GM12865 (cell line): ENCODE measurements around the gene CFLAR.
"Not testable (repeated sequence)": the region's sequence is repeated elsewhere in the genome, so short reads cannot be mapped to it uniquely, and the experiment has no call there.

Experiments used
- DNase-seq: peaks from one replicate; pipeline ENCODE4 v3.0.0; 2010; ENCODE audit warnings: low read depth
- H3K4me3 ChIP-seq: 2 replicates; pipeline ENCODE4 v1.5.1; 2011; ENCODE audit warnings: mild to moderate bottlenecking, low read depth, low read length, control low read depth
- CTCF ChIP-seq: IDR thresholded peaks from 2 replicates; pipeline ENCODE4 v1.5.1; 2011; ENCODE audit warnings: low read length, control low read depth, low read depth, inconsistent platforms; ENCODE audit not compliant: insufficient read depth; ENCODE audit errors: missing control alignments

Gene CFLAR

DNA sequence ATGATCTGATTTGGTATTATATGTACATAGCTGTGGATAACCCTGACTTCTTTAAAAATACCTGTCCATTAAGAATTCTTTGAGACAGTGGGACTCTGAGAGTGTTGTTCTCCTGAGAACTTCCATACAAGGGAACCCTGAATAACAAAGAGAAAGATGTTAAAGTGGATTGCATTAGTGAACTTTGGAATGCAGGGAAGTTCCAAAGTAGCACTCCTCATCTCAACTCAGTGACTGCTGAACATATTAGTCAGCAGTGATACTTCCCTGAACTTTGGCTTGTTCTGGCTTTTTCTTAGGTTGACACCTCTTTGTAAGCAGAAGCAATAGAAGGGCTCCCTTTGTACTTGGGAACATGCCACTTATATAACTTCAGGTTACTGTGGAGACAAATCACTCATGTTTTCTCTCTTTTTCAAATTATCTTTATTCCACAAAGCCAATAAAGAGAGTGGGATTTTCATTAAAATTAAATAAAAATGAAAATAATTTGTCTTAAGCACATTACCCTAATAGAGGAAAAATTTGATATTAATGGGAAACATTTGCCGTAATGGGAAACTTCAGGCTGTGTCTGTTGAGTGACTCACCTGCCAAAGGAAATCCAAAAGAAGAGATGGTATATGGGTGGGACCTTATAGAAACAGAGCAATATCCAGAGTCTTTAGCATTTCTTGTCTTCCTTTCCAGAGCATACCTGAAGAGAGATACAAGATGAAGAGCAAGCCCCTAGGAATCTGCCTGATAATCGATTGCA lies 33.3 kb downstream of the CFLAR start:
- no peak for TF ChIP-seq CTCF
- no peak overlapping the region for H3K4me3 ChIP-seq
- no peak for DNase-seq

- not testable (repeated sequence) for DNase-seq, H3K4me3 ChIP-seq
These were observed 33.8 kb downstream of the CFLAR start for GRCh38 chr2:201149821-201150165.

DNA sequence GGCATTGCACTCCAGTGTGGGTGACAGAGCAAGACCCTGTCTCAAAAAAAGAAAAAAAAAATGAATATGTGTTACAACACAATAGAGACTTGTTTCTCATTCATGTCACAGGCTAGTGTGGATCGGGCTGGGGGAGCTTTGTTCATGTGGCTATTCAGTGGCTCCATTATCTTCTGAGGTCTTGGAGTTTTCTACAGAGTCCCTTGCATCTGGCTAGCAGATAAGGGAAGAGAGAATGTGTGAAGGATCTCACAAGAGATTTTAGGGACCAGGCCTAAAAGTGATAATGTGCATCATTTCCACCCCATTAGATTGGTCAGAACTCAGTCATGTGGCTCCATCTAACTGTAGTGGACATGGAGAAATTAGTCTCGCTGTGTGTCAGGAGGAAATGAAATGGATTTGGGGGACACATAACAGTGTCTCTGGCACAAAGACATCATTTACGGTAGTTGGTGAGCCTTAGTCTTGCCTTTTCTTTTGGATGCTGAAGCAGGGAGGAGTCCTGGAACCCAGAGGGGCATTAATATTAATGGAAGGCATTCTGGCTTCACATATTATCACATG lies 34.6 kb downstream of the CFLAR start:
- H3K4me3 ChIP-seq = no peak overlapping the region
- TF ChIP-seq CTCF = no peak
- DNase-seq = no peak

- TF ChIP-seq CTCF = no peak
- DNase-seq = peak; percentile 49
- no peak overlapping the region for H3K4me3 ChIP-seq
These were observed 35.4 kb downstream of the CFLAR start for GRCh38 chr2:201151127-201151981.

DNA sequence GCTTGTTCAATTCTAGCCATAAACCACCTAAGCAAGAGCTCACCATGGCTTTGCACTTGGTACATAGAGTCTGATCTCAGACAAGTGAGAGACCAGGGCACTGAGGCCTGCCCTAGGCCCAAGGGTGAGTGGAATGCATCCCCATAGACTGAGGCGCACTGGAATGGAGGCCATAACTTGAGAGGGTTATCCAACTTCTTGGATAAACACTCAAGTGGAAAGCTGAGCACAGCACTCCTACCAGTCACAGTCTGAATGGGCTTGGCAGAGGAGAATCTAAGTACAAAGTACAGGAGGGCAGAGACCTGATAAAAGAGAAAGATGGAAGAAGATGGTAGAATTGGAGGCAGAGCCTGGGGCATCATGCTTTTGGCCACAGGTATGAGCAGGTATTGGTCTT lies 36.6 kb downstream of the CFLAR start:
- no peak for TF ChIP-seq CTCF
- DNase-seq = no peak
- H3K4me3 ChIP-seq = no peak overlapping the region

DNA sequence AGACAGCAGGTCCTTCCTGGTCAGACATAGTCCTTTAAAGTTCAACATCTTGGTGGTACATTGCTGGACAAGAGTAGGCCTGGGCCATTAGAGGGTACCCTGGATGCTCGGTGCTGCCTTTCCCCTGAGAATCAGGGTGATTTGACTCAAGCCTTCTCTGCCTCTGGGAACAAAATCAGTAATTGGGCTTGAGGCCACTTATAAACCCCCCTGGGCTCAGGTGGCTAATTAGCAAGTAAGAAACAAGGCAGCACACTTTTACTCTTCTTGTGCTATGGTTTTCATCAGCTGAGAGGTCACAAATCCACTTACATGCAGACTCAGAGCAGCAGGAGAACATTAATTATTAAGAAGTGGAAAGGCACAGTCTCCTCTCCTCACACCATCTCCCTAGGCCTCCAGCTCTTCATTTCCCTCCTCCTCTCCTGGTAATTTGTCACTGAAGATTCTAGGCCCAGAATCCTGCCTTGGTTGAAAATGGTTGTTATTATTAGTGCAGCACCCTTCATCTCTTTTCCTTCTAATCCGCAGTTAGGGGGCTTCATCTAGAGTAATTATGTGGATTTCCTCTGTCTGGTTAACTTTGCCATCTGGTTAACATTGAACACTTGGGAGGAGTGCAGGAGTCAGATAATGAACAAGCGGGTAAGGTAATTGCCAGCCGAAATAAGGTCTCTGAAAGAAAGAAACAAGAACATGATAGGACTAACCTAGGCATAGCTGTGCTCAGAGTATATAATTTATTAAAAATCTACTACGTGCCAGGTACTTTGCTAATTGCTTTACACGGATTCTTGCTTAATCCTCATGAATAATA lies 37.2 kb downstream of the CFLAR start:
- TF ChIP-seq CTCF = no peak
- no peak for DNase-seq

More for the DNA sequence above, 37.2 kb downstream of the CFLAR start:
- no peak overlapping the region for H3K4me3 ChIP-seq
